GM06990 (cell line): Measurements from ENCODE around the gene OR3A2.
"Not testable (repeated sequence)": the region's sequence is repeated elsewhere in the genome, so short reads cannot be mapped to it uniquely, and the experiment has no call there.

Source experiments
- DNase-seq: peaks from one replicate; pipeline ENCODE4 v3.0.0-alpha.2; 2011; ENCODE audit not compliant: insufficient read length; ENCODE audit errors: extremely low read depth
- H3K27me3 ChIP-seq: replicated peaks from 2 replicates; pipeline ENCODE4 v1.6.0; 2011; ENCODE audit warnings: low read length; ENCODE audit not compliant: control insufficient read depth, insufficient read depth
- H3K36me3 ChIP-seq: 2 replicates; pipeline ENCODE4 v1.5.1; 2011; ENCODE audit warnings: low read length; ENCODE audit not compliant: control insufficient read depth, insufficient read depth
- H3K4me3 ChIP-seq: replicated peaks from 2 replicates; pipeline ENCODE4 v1.5.1; 2011; ENCODE audit warnings: low read depth, mild to moderate bottlenecking, control low read depth, low read length
- CTCF ChIP-seq: IDR thresholded peaks from 2 replicates; pipeline ENCODE4 v1.5.1; 2011; ENCODE audit warnings: low read length, control low read depth, mild to moderate bottlenecking, inconsistent platforms; ENCODE audit not compliant: insufficient read depth, poor library complexity, severe bottlenecking

The OR3A2 gene

DNA sequence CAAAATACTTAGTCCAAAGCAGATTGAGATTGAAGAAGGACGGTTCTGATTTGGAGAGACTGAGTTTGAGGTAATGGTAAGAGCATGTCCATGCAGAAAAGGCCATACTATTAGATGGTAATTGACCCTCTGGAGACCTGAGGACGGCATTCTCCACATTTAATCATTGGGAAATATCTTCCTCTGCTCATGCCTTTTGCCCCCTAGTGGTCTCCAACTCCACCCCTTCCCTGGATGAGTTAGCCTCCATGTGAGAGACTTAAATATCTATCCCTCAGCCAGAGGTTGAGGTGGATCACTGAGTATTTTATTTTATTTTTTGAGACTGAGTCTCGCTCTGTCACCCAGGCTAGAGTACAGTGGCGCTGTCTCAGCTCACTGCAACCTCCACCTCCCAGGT is 77.5 kb downstream of the OR3A2 start:
- DNase-seq, result no peak
- Histone ChIP-seq H3K4me3 (no peak overlapping the region), H3K27me3 (no peaks in the 10 kb centered on the region; the same call in 1 of the 2 replicates), H3K36me3 (no peaks in the 10 kb centered on the region)
- no peak for TF ChIP-seq CTCF

DNA sequence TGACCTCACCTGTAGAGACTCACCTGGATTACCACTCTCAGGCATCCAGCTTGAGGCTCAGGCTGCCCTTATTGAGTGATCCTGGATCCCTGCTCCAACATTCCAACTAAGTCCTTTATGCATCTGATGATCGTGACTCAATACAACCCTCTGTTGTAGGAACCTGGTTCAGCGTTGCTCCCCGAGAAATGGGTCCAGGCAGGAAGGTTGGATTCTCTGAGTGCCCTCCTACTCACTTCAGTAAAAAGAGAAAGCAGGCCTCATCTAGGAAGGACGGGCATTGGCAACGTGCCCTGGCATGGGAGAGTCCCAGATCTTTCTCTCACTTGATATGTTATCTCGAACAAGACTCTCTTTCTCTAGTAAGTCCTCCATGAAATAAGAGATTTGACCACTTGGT is 87.8 kb downstream of the OR3A2 start, which contains the start of gene OR3A1:
TSS of gene OR3A1 (minus strand) at position 101 of the 400 bp plus-strand sequence. CDS start 5,778 bp downstream, outside the sequence.
- Histone ChIP-seq H3K27me3 (no peaks in the 10 kb centered on the region), H3K36me3 (no peaks in the 10 kb centered on the region), H3K4me3 (no peak within 1 kb of the TSS)
- no peak for DNase-seq
- no peak for TF ChIP-seq CTCF

DNA sequence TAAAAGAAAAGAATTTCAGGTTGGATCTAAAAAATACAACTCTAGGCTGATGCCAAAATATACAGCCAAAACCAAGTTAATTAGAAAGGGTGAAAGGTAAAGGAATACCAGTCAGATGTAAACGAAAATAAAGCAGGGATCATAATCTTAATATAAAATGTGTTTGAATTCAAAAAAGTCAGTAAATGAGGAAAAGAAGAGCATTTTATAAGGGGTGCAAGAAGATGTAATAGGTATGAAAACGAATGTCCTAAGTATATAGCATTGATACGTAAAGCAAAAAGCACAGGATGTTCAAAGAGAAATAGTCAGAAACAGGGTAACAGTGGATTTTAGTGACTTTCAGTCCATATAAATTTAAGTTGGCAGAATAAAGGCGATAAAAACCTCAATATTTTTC is 90.5 kb downstream of the OR3A2 start:
- H3K36me3 ChIP-seq, result no peaks in the 10 kb centered on the region
- no peak for DNase-seq
- no peaks in the 10 kb centered on the region for H3K27me3 ChIP-seq
- H3K4me3 ChIP-seq, result no peak overlapping the region
- no peak for TF ChIP-seq CTCF

DNA sequence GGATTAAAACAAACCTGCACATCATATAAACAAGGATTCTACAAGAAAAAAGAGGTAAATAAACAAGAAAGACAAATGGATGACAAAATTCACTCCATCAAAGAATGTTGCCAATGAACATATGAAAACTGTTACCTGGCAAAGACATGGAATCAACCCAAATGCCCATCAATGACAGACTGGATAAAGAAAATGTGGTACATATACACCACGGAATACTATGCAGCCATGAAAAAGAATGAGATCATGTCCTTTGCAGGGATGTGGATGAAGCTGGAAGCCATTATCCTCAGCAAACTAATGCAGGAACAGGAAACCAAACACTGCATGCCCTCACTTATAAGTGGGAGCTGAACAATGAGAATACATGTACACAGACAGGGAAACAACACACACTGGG is 92.6 kb downstream of the OR3A2 start:
- not testable (repeated sequence) for H3K27me3 ChIP-seq, DNase-seq, H3K36me3 ChIP-seq

GRCh38 chr17:3282901-3283300 is 103.2 kb downstream of the OR3A2 start:
- Histone ChIP-seq H3K4me3 (no peak overlapping the region), H3K36me3 (no peaks in the 10 kb centered on the region), H3K27me3 (no peaks in the 10 kb centered on the region)
- no peak for DNase-seq
- no peak for TF ChIP-seq CTCF

More for the DNA sequence above, 92.6 kb downstream of the OR3A2 start:
- H3K4me3 ChIP-seq, result not testable (repeated sequence)

- DNase-seq, result no peak
- no peak for TF ChIP-seq CTCF
- Histone ChIP-seq H3K4me3 (no peak overlapping the region), H3K27me3 (no peaks in the 10 kb centered on the region), H3K36me3 (no peaks in the 10 kb centered on the region)
These were observed 110.0 kb downstream of the OR3A2 start for GRCh38 chr17:3276126-3276525.
